Nephron progenitor cell (in vitro differentiated cells): ENCODE data around the gene CYSLTR1.

Source experiments
- DNase-seq: peaks from one replicate; pipeline ENCODE4 v3.0.0; 2021
- H3K27ac Mint-ChIP-seq: 2 replicates; pipeline ENCODE4 v1.8.0; 2021; ENCODE audit warnings: mild to moderate bottlenecking, moderate library complexity, mixed read lengths
- H3K27me3 Mint-ChIP-seq: 2 replicates; pipeline ENCODE4 v1.8.0; 2021; ENCODE audit warnings: mild to moderate bottlenecking, low read depth, mixed read lengths; ENCODE audit not compliant: poor library complexity
- H3K36me3 Mint-ChIP-seq: 2 replicates; pipeline ENCODE4 v1.8.0; 2021; ENCODE audit warnings: low read depth, mixed read lengths
- H3K4me1 Mint-ChIP-seq: 2 replicates; pipeline ENCODE4 v1.8.0; 2021; ENCODE audit warnings: mixed read lengths
- H3K4me3 Mint-ChIP-seq: 2 replicates; pipeline ENCODE4 v1.8.0; 2021; ENCODE audit warnings: mild to moderate bottlenecking, moderate library complexity, mixed read lengths
- H3K9me3 Mint-ChIP-seq: 2 replicates; pipeline ENCODE4 v1.8.0; 2021; ENCODE audit warnings: mild to moderate bottlenecking, moderate library complexity, mixed read lengths
- TF ChIP-seq, protein P1 (sequence below): fragments of 200-600 bp; sonication (generic); IDR thresholded peaks from 2 replicates; pipeline ENCODE4 v1.5.0; 2021; ENCODE audit warnings: antibody characterized with exemption

Gene CYSLTR1

DNA sequence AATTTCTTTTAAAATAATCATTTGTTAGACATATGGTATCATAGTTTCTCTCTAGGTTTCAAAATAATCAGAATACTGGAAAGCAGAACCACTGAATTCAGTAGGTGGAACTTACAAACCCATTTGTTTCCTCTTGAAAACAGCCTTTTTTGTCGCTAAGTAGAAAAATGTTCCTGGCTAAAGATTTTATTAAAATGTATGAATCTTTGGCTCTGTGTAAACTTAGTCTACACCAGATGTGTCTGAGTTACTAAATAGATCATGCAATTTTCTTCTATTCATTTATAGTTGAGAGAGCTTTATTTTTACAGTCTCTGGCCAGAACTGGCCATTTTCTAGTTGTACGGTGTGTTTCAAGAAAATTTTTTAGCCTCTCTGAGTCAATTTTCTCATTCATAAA, 1.0 kb downstream of the CYSLTR1 start:
- no peak for DNase-seq
- no peaks in the 10 kb centered on the region for H3K36me3 Mint-ChIP-seq
- no peak overlapping the region for H3K4me3 Mint-ChIP-seq
- TF ChIP-seq, protein P1, sequence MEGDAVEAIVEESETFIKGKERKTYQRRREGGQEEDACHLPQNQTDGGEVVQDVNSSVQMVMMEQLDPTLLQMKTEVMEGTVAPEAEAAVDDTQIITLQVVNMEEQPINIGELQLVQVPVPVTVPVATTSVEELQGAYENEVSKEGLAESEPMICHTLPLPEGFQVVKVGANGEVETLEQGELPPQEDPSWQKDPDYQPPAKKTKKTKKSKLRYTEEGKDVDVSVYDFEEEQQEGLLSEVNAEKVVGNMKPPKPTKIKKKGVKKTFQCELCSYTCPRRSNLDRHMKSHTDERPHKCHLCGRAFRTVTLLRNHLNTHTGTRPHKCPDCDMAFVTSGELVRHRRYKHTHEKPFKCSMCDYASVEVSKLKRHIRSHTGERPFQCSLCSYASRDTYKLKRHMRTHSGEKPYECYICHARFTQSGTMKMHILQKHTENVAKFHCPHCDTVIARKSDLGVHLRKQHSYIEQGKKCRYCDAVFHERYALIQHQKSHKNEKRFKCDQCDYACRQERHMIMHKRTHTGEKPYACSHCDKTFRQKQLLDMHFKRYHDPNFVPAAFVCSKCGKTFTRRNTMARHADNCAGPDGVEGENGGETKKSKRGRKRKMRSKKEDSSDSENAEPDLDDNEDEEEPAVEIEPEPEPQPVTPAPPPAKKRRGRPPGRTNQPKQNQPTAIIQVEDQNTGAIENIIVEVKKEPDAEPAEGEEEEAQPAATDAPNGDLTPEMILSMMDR: no peak
- peaks cover 3% of the 10 kb centered on the region for H3K27me3 Mint-ChIP-seq
- H3K4me1 Mint-ChIP-seq: peaks cover 21% of the 10 kb centered on the region
- no peak overlapping the region for H3K27ac Mint-ChIP-seq
- peaks cover 5% of the 10 kb centered on the region for H3K9me3 Mint-ChIP-seq

DNA sequence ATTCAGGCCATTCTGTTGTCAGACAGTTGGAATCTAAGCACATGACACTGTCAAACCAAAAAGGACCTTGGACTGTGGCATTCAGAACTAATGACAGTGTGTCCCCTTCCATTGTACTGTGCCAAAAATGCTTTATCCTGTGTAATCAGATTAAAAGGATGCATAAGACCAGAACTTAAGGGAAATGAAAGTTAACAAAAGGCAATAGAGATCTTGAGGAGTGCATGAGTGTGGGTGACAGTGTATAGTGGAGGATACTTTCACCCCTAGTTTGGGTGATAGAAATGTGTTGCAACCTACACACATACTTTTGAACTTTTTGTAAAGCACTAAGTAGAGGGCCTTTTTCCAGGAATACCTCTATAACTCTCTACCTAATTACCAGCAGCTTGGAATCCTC, 4.5 kb downstream of the CYSLTR1 start:
- H3K9me3 Mint-ChIP-seq: peaks cover 13% of the 10 kb centered on the region
- DNase-seq: no peak
- H3K36me3 Mint-ChIP-seq: no peaks in the 10 kb centered on the region
- H3K4me3 Mint-ChIP-seq: no peak overlapping the region
- H3K27me3 Mint-ChIP-seq: peaks cover 3% of the 10 kb centered on the region
- peaks cover 11% of the 10 kb centered on the region for H3K4me1 Mint-ChIP-seq
- H3K27ac Mint-ChIP-seq: no peak overlapping the region
- TF ChIP-seq, protein P1: no peak

DNA sequence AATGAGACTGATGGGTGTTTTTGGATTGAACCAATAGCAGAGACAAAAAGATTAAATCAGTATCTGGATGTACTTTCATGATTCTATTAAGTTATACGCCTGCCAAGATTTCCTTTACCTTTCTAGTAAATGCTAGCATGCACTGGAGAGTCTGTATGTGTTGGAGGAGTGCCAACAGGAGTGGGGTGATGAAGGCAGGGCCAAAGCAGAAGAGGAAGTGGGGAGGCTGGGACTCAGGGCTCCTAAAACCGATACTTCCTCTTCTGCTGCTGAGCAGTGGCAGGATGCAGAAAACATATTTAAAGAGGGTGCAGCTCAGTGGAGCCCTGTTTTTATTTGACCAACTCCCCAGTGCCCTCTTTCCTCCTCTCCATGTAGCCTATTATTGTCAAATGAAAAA, 5.6 kb downstream of the CYSLTR1 start:
- no peak for DNase-seq
- Mint-ChIP-seq H3K27ac (no peak overlapping the region), H3K9me3 (peaks cover 13% of the 10 kb centered on the region)

DNA sequence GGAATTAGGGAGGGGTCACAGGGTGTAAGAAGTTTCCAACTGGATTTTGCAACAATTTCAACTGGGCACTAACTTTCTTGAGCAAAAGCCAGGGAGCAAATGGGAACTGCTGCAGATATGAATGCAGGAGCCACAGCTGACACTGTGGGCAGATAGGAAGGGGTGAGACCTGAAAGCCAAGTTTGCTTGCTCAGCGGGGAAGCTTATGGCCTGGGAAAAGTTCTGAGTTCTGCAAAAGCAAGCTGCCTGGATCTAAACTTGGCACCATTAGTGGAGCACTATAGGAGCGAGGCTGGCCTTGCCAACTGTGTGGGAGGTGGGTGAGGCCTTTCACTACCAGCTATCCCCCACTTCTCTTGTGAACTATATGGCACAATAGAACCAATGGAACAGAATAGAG, 11.1 kb downstream of the CYSLTR1 start:
- H3K27ac Mint-ChIP-seq: no peak overlapping the region
- TF ChIP-seq, protein P1: no peak
- no peak for DNase-seq
- no peak overlapping the region for H3K4me3 Mint-ChIP-seq
- H3K4me1 Mint-ChIP-seq: no peaks in the 10 kb centered on the region
- no peaks in the 10 kb centered on the region for H3K27me3 Mint-ChIP-seq
- H3K9me3 Mint-ChIP-seq: peaks cover 29% of the 10 kb centered on the region
- no peaks in the 10 kb centered on the region for H3K36me3 Mint-ChIP-seq

More for the DNA sequence above, 5.6 kb downstream of the CYSLTR1 start:
- H3K4me1 Mint-ChIP-seq: peaks cover under 1% of the 10 kb centered on the region
- no peaks in the 10 kb centered on the region for H3K36me3 Mint-ChIP-seq
- H3K27me3 Mint-ChIP-seq: peaks cover 3% of the 10 kb centered on the region
- TF ChIP-seq, protein P1: no peak
- H3K4me3 Mint-ChIP-seq: no peak overlapping the region

DNA sequence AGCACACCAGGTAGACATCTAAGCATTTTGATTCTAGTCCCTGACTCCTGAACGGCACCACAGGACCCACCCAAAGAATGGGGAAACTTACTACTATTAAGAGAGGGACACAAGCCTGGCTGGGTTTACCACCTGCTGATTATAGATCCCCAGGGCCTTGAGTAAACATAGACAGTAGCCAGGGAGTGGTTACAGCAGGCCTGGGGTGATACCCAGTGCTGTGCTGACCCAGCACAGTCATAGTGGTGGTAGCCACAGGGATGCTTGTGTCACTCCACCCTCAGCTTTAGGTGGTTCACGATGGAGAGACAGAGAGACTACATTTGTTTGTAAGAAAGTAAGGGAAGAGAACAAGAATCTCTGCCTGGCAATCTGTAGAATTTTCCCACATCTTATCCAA, 11.7 kb downstream of the CYSLTR1 start:
- TF ChIP-seq, protein P1: no peak
- Mint-ChIP-seq H3K4me1 (no peaks in the 10 kb centered on the region), H3K4me3 (no peak overlapping the region), H3K36me3 (no peaks in the 10 kb centered on the region), H3K27ac (no peak overlapping the region), H3K27me3 (no peaks in the 10 kb centered on the region), H3K9me3 (peaks cover 26% of the 10 kb centered on the region)
- DNase-seq: no peak

DNA sequence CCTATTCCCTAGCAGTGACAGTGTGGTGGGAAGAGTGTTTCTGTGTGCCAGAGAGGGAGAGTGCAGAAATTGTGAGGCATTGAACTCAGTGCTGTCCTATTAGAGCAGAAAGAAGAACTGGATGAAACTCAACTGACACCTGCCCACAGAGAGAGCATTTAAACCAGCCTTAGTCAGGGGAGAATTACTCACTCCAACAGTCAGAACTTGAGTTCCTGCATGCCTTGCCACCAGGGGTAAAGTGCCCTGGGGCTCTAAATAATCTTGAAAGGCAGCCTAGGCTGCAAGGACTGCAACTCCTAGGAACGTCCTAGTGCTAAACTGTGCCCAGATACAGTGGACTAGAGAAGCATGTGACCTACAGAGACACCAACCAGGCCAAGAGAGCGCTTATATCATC, 12.8 kb downstream of the CYSLTR1 start:
- no peak for DNase-seq

More for the DNA sequence above, 12.8 kb downstream of the CYSLTR1 start:
- no peaks in the 10 kb centered on the region for H3K27me3 Mint-ChIP-seq
- H3K9me3 Mint-ChIP-seq: peaks cover 30% of the 10 kb centered on the region
- H3K36me3 Mint-ChIP-seq: no peaks in the 10 kb centered on the region
- TF ChIP-seq, protein P1: no peak
- H3K27ac Mint-ChIP-seq: no peak overlapping the region
- H3K4me3 Mint-ChIP-seq: no peak overlapping the region
- H3K4me1 Mint-ChIP-seq: no peaks in the 10 kb centered on the region
